Progenitor cell of endocrine pancreas (in vitro differentiated cells): ENCODE data around the gene PRRC2A. TPM values are rescaled to one million over a fixed set of nuclear protein-coding genes. Genes with fewer than 3 reads are reported as not detected.

Experiments
- DNase-seq: peaks from one replicate; pipeline ENCODE4 v3.0.0; 2021; ENCODE audit warnings: low spot score; ENCODE audit not compliant: unreplicated experiment
- H3K27ac Mint-ChIP-seq: 2 replicates; pipeline ENCODE4 v1.8.0; 2021; ENCODE audit warnings: mild to moderate bottlenecking, moderate library complexity, mixed read lengths
- H3K27me3 Mint-ChIP-seq: 2 replicates; pipeline ENCODE4 v1.8.0; 2021; ENCODE audit warnings: mixed read lengths
- H3K36me3 Mint-ChIP-seq: 2 replicates; pipeline ENCODE4 v1.8.0; 2022; ENCODE audit warnings: mixed read lengths; ENCODE audit not compliant: insufficient read depth
- H3K4me1 Mint-ChIP-seq: 2 replicates; pipeline ENCODE4 v1.8.0; 2021; ENCODE audit warnings: low read depth, mixed read lengths
- H3K4me3 Mint-ChIP-seq: 2 replicates; pipeline ENCODE4 v1.8.0; 2021; ENCODE audit warnings: low read depth, mild to moderate bottlenecking, moderate library complexity, mixed read lengths
- H3K9me3 Mint-ChIP-seq: 2 replicates; pipeline ENCODE4 v1.8.0; 2021; ENCODE audit warnings: low read depth, mixed read lengths
- total RNA-seq: library from RNA; stranded (reverse); gene quantifications from 2 replicates; pipeline ENCODE4 v1.2.1, GENCODE V29; 2021
- TF ChIP-seq, protein P1 (sequence below): fragments of 200-600 bp; sonication (generic); IDR thresholded peaks from one replicate; pipeline ENCODE4 v1.5.0; 2021; ENCODE audit warnings: antibody characterized with exemption, mild to moderate bottlenecking; ENCODE audit not compliant: unreplicated experiment

Gene PRRC2A
- total RNA-seq, 1 donor from 2014 or later: 272 TPM

DNA sequence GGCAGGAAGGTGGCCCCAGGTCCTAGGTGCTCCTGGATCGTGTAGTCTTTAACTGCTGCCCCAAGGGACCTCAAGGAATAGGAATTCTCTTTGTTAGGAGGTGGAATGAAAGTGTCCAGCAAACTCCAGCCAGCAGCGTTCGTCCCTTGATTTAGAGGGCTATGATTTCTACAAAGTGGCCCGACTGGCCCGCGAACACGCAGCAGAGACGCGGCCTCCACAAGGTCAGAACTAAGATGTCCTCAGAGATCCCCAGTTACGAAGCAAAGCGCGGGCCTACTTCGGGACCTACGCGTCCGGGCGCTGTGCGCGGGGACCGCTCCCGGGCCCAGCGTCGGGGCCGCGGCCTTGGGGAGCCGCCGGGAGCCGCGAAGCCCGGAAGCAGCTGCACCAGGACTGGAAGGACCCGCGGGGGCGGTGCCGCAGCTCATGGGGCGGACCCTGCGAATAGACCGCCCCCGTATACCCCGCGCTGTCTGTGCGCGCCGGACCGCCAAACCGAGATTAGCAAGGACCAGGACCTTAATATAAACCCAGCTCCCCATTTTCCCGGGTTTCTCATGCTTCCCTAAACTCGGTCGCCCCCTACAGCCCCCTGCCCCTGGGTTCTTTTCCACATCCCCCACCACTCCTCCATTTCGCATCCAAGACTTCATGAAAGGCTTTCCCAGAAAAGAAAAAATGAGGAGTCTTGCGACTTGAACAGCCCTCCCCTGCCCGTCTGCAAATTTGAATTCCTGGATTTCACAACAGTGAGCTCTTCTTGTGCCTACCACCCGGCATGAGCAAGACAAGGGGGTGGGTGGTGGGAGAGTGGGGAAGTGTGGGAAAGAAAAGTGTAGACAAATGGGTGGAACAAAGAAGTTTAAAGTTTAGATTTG lies 40.1 kb downstream of the PRRC2A start, which contains the start of gene C6orf47:
Gene C6orf47, minus strand, starts transcription at position 398 of the 881 bp plus-strand sequence. CDS start 831 bp downstream, outside the sequence.
- H3K27ac Mint-ChIP-seq: peak within 1 kb of the TSS; percentile 96
- H3K36me3 Mint-ChIP-seq: peaks cover 6% of the 10 kb centered on the region
- H3K27me3 Mint-ChIP-seq: no peaks in the 10 kb centered on the region
- no peaks in the 10 kb centered on the region for H3K9me3 Mint-ChIP-seq
- H3K4me1 Mint-ChIP-seq: peaks cover 58% of the 10 kb centered on the region
- TF ChIP-seq, protein P1, sequence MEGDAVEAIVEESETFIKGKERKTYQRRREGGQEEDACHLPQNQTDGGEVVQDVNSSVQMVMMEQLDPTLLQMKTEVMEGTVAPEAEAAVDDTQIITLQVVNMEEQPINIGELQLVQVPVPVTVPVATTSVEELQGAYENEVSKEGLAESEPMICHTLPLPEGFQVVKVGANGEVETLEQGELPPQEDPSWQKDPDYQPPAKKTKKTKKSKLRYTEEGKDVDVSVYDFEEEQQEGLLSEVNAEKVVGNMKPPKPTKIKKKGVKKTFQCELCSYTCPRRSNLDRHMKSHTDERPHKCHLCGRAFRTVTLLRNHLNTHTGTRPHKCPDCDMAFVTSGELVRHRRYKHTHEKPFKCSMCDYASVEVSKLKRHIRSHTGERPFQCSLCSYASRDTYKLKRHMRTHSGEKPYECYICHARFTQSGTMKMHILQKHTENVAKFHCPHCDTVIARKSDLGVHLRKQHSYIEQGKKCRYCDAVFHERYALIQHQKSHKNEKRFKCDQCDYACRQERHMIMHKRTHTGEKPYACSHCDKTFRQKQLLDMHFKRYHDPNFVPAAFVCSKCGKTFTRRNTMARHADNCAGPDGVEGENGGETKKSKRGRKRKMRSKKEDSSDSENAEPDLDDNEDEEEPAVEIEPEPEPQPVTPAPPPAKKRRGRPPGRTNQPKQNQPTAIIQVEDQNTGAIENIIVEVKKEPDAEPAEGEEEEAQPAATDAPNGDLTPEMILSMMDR: no peak
- peak; percentile 66 for DNase-seq
- H3K4me3 Mint-ChIP-seq: peak within 1 kb of the TSS; percentile 88

DNA sequence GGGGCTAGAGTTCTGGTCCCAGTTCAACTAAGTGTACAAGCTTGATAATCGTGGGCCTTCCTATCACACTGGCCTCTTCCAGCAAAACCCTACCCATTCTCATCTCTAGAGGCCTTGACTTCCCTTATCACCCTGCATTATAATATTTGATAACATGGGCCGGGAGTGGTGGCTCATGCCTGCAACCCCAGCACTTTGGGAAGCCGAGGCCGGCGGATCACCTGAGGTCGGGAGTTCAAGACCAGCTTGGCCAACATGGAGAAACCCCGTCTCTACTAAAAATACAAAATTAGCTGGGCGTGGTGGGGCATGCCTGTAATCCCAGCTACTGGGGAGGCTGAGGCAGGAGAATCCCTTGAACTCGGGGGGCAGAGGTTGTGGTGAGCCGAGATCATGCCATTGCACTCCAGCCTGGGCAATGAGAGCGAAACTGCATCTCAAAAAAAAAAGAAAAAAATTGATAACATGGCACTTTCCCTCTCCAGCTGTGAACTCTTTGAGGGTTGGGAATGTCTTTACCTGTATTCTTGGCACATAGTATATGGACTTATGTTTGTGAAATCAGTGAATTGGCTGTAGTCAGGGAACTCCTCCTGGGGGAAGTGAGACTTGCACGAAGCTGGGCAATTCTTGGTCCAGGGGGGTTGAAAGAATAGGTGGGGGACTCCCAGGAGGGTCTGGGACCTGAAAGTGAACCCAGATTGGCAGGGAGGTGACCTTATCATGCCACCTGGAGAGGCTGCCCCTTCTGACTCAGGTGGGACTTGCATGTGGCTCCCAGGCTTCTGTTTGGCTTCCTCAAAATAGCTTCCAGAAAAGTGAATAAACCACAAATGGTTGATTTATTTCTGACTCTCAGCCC lies 41.0 kb downstream of the PRRC2A start:
- Mint-ChIP-seq H3K4me1 (peaks cover 55% of the 10 kb centered on the region), H3K36me3 (peaks cover 6% of the 10 kb centered on the region), H3K4me3 (peak overlapping the region; percentile 88), H3K27me3 (no peaks in the 10 kb centered on the region), H3K27ac (peak overlapping the region; percentile 92), H3K9me3 (no peaks in the 10 kb centered on the region)
- TF ChIP-seq, protein P1: no peak
- DNase-seq: no peak

DNA sequence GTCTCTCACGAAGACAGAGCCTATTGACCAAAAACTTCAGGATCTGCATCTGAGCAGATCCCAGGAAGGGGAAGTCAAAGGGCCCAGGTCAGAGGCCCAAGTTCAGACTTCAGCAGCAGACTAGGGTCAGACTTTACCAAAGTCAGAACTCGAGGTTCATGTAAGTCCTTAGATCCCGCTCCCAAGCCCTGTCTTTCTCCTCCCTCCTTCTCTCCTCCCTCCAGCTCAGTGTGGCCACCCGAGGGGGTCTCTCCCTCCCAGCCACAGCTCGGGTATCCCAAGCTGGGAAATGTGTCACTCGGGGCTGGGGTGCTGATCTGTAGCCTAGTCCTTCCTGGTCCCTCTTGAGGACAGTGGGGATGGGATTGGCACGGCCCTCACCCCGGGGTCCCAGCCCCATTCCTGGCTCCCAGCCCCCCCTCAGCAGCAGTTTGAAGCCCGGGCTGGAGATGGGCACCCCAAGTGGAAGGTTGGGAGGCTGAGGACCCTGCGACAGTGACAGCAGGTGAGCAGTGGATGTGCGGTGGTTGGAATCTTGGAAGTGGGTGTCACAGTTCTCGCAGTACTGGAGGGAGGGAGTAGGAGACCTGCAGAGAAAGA lies 41.7 kb downstream of the PRRC2A start:
- H3K4me1 Mint-ChIP-seq: peaks cover 56% of the 10 kb centered on the region
- H3K4me3 Mint-ChIP-seq: peak overlapping the region; percentile 37
- peaks cover 6% of the 10 kb centered on the region for H3K36me3 Mint-ChIP-seq
- no peak for DNase-seq
- peak overlapping the region; percentile 86 for H3K27ac Mint-ChIP-seq
- H3K27me3 Mint-ChIP-seq: no peaks in the 10 kb centered on the region
- no peaks in the 10 kb centered on the region for H3K9me3 Mint-ChIP-seq
- TF ChIP-seq, protein P1: no peak

DNA sequence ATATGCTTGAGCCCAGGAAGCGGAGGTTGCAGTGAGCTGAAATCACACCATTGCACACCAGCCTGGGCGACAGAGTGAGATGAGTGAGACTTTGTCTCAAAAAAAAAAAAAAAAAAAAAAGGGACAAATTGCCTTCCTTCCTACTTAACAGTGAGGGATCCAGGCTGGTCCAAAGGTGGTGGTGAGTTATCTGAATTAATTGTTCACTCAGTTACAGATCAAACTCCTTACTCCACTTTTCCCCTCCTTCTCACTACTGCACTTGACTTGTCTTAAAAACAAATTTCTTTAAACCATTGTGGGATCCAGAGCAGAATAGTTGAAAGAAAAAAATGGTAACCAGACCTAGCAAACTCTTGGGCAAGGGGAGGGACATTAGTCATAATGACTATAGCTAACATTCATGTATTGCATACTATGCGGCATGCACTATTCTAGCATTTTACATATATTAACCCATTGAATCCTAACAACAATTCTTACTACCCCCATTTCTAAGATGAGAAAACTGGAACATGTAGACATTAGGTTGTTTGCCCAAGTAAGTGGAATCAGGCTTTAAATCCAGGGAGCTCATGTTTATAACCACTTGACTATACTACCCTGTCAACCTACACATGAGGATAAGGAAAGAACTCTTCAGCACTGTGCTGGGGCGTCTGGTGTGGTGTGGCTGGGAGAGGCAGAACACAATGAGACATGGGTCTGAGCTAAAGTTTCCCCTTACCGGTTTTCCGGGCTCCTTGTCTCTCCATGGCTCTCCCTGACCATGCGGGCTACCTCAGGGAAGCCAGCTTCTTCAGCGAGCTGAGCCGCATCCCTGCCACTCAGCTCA lies 42.8 kb downstream of the PRRC2A start:
- Mint-ChIP-seq H3K36me3 (peaks cover 8% of the 10 kb centered on the region), H3K9me3 (no peaks in the 10 kb centered on the region), H3K4me1 (peaks cover 48% of the 10 kb centered on the region), H3K27me3 (no peaks in the 10 kb centered on the region), H3K4me3 (peak overlapping the region; percentile 84), H3K27ac (peak overlapping the region; percentile 97)
- TF ChIP-seq, protein P1: no peak
- no peak for DNase-seq
